Measurements from ENCODE around the gene TPCN2.

- TF ChIP-seq, protein P1, sequence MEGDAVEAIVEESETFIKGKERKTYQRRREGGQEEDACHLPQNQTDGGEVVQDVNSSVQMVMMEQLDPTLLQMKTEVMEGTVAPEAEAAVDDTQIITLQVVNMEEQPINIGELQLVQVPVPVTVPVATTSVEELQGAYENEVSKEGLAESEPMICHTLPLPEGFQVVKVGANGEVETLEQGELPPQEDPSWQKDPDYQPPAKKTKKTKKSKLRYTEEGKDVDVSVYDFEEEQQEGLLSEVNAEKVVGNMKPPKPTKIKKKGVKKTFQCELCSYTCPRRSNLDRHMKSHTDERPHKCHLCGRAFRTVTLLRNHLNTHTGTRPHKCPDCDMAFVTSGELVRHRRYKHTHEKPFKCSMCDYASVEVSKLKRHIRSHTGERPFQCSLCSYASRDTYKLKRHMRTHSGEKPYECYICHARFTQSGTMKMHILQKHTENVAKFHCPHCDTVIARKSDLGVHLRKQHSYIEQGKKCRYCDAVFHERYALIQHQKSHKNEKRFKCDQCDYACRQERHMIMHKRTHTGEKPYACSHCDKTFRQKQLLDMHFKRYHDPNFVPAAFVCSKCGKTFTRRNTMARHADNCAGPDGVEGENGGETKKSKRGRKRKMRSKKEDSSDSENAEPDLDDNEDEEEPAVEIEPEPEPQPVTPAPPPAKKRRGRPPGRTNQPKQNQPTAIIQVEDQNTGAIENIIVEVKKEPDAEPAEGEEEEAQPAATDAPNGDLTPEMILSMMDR (IDR thresholded peaks at IDR 0.05): no peak
- TF ChIP-seq POLR2A (IDR thresholded peaks at IDR 0.05): no peak
These were observed 42.9 kb upstream of the TPCN2 start for GRCh38 chr11:69005631-69006368.
